Activated T-helper 1 cell treated with anti-CD3 and anti-CD28 coated beads, Interleukin-2, amount 50 U/mL, for 16 hours (primary cell): ENCODE measurements around the gene SEMA4B.
"Not testable (repeated sequence)": the region's sequence is repeated elsewhere in the genome, so short reads cannot be mapped to it uniquely, and the experiment has no call there.

Source experiments
- DNase-seq, 2 donors: peaks; one replicate each; pipeline ENCODE4 v3.0.0-alpha.2; 2020; ENCODE audit warnings: low read depth in 1 of 2, low spot score in 1 of 2

Gene SEMA4B

GRCh38 chr15:90257776-90258175 is 56.6 kb downstream of the SEMA4B start:
- no peak for DNase-seq

GRCh38 chr15:90259524-90259923 is 58.4 kb downstream of the SEMA4B start:
- DNase-seq, result no peak

- not testable (repeated sequence) for DNase-seq
Observed at GRCh38 chr15:90260731-90261130, 59.6 kb downstream of the SEMA4B start.

- DNase-seq, result no peak
Observed at GRCh38 chr15:90261811-90262210, 60.7 kb downstream of the SEMA4B start.

GRCh38 chr15:90262426-90262825 is 61.3 kb downstream of the SEMA4B start:
- no peak for DNase-seq

- DNase-seq, result peak in 1 of 2 donors; percentile 2
Observed at GRCh38 chr15:90264671-90265070, 63.5 kb downstream of the SEMA4B start.

GRCh38 chr15:90265271-90266060 is 64.3 kb downstream of the SEMA4B start, which contains the start of gene NGRN:
NGRN (plus strand) TSS chr15:90265672; CDS start chr15:90265713, 41 bp downstream.
- peak; percentile 86 for DNase-seq

GRCh38 chr15:90266061-90266431 is 64.9 kb downstream of the SEMA4B start:
- peak; percentile 13 to 16 for DNase-seq

GRCh38 chr15:90266485-90266884 is 65.4 kb downstream of the SEMA4B start:
- DNase-seq, result no peak

- DNase-seq, result no peak
Observed at GRCh38 chr15:90268415-90268814, 67.3 kb downstream of the SEMA4B start.

GRCh38 chr15:90270502-90271150 is 69.5 kb downstream of the SEMA4B start:
- no peak for DNase-seq

- DNase-seq, result no peak
Observed at GRCh38 chr15:90271459-90272166, 70.5 kb downstream of the SEMA4B start.

- DNase-seq, result not testable (repeated sequence)
Observed at GRCh38 chr15:90278467-90278866, 77.3 kb downstream of the SEMA4B start.
